ENCODE results near the gene KRTCAP3.

DNA sequence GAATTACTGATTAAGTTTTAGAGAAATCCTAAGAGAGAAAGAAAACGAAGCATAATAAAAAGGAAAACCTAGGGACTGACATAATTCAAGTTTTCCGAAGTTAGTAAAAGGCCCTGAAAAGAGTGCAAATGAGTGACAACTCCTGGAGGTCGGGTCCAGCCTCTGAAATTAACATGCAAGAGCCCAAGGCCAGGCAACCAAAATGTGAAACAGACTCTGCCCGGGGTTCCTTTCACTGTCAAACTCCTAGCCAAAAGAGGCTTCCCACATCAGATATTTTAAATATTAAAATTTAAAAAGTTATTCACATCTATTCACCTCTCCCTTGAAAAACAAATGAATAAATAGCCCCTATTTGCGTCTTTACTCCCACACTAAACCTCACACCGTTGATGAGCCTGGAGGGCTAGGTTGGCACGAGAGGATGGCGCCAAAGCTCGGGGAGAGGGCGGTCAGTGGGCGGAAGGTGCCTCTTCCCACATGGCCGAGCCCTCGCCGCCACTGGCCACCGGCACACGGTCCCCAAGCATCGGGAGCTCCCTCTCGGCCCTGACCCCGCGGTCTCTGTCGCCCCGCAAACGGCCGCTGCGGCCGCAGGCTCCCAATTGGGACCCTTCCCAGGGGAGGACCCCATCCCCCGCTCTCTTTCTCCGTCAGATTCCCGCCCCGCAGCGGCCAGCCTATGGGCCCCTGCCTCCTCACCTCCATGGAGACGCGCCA, 33.4 kb upstream of the KRTCAP3 start:
- TF ChIP-seq, protein P1, sequence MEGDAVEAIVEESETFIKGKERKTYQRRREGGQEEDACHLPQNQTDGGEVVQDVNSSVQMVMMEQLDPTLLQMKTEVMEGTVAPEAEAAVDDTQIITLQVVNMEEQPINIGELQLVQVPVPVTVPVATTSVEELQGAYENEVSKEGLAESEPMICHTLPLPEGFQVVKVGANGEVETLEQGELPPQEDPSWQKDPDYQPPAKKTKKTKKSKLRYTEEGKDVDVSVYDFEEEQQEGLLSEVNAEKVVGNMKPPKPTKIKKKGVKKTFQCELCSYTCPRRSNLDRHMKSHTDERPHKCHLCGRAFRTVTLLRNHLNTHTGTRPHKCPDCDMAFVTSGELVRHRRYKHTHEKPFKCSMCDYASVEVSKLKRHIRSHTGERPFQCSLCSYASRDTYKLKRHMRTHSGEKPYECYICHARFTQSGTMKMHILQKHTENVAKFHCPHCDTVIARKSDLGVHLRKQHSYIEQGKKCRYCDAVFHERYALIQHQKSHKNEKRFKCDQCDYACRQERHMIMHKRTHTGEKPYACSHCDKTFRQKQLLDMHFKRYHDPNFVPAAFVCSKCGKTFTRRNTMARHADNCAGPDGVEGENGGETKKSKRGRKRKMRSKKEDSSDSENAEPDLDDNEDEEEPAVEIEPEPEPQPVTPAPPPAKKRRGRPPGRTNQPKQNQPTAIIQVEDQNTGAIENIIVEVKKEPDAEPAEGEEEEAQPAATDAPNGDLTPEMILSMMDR (IDR thresholded peaks at IDR 0.05; ENCODE audit: insufficient read depth, low read depth, low read length) = no peak
- TF ChIP-seq EZH2 (IDR thresholded peaks at IDR 0.05; ENCODE audit: insufficient read depth, low read length) = no peak
